NCI-H2029 treated with DMSO at 0.1 percent for 48 hours (cell line): Measurements from ENCODE around the gene MAGEA11.
"Not testable (repeated sequence)": the region's sequence is repeated elsewhere in the genome, so short reads cannot be mapped to it uniquely, and the experiment has no call there.

ENCODE experiments used
- DNase-seq: peaks from one replicate; lab custom pipeline; 2025; lab: John Stamatoyannopoulos, UW

The MAGEA11 gene, protein sequence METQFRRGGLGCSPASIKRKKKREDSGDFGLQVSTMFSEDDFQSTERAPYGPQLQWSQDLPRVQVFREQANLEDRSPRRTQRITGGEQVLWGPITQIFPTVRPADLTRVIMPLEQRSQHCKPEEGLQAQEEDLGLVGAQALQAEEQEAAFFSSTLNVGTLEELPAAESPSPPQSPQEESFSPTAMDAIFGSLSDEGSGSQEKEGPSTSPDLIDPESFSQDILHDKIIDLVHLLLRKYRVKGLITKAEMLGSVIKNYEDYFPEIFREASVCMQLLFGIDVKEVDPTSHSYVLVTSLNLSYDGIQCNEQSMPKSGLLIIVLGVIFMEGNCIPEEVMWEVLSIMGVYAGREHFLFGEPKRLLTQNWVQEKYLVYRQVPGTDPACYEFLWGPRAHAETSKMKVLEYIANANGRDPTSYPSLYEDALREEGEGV

DNA sequence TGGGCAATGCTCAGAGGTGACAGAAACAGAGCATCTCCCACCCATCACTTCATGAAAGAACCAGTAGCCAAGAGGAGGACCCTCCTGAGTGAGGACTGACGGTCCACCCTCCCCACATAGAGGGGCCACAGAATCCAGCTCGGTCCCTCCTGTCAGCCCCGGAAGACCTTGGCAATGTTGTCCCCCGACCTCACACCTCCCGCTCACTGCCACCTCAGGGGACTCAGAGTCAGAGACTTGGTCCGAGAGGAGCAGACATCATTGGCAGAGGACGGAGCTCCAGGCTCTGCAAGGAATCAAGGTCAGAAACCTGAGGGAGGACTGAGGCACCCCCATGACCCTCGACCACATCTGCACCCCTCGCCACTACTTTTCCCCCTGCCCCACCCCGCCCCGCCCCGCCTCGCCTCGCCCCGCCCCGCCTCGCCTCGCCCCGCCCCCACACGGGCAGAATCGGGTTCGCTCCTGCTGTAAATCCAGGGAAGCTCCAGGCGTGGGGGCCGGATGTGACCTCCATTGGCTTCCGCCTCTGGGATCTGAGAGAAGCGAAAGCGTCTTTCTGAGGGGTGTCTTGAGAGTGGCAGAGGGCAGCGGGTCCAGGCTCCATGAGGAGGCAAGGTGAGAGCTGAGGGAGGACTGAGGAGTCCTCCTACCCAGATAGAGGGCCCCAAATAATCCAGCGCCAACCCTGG lies at the start of gene MAGEA11:
MAGEA11 (plus strand) TSS at position 516 of the 692 bp plus-strand sequence. CDS start 1,100 bp downstream, outside the sequence.
- DNase-seq: no peak

GRCh38 chrX:149675088-149675487 lies 36.8 kb upstream of the MAGEA11 start:
- not testable (repeated sequence) for DNase-seq

DNA sequence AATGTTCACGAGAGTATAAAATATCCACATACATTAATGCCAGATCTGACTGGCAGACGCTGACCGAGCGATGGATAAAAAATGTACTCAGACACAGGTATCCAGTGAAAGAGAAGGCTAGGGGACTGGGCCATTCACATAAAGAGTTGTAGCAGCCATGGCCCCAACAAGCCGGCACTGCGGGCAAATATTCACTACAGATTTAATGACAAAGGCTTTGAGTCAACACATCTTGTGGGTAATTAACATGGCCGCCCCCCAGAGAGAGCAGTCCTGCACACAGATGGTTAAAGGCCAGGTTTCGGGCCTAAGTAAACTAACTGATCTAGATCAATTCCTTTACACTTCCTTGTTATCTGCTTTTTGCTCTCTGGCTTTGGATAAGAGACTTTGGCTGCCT lies 36.3 kb upstream of the MAGEA11 start:
- DNase-seq: not testable (repeated sequence)

DNA sequence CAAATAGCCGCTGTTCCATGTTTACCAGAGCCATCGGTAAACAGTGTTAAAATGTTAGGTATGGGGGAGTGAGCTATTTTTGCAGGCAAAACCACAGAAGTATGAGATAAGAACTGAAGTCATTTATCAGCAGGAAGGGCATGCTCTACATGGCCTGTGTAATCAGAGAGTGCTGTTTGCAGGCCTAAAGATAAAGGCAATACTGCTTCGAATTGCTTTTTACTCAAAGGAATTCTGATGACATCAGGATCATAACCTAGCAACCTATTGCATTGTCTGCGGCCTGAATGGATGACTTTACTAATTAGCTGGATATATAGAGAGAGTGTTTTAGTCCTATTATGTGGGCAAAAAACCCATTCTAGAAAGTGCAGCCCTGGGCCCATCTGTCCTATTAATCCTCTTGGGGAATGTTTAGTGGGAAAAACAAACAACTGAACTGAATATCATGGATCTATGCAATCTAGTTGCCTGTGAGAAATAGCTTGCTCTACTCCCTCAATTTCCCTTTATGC lies 32.6 kb upstream of the MAGEA11 start:
- not testable (repeated sequence) for DNase-seq

- DNase-seq: no peak
Measured at GRCh38 chrX:149681182-149681581, 30.7 kb upstream of the MAGEA11 start.

DNA sequence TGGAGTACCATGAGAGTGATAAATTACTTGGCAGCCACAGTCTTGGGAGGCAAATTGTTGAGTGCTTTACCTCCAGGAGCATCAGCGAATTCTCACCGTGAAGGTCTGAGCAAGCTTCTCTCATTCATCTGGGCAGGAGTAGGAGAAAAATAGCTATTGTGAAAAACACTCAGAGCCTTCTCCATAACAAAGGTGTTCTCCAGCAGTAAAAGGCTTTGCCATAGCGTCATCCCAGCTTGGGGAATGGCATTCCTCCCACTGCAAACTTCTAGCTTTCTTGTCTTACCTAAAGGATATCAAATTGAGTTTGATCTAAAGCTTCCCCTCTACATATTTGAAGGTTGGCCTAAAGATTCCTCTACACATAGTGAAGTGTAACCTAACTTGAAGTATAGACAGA lies 29.8 kb upstream of the MAGEA11 start:
- DNase-seq: no peak

DNA sequence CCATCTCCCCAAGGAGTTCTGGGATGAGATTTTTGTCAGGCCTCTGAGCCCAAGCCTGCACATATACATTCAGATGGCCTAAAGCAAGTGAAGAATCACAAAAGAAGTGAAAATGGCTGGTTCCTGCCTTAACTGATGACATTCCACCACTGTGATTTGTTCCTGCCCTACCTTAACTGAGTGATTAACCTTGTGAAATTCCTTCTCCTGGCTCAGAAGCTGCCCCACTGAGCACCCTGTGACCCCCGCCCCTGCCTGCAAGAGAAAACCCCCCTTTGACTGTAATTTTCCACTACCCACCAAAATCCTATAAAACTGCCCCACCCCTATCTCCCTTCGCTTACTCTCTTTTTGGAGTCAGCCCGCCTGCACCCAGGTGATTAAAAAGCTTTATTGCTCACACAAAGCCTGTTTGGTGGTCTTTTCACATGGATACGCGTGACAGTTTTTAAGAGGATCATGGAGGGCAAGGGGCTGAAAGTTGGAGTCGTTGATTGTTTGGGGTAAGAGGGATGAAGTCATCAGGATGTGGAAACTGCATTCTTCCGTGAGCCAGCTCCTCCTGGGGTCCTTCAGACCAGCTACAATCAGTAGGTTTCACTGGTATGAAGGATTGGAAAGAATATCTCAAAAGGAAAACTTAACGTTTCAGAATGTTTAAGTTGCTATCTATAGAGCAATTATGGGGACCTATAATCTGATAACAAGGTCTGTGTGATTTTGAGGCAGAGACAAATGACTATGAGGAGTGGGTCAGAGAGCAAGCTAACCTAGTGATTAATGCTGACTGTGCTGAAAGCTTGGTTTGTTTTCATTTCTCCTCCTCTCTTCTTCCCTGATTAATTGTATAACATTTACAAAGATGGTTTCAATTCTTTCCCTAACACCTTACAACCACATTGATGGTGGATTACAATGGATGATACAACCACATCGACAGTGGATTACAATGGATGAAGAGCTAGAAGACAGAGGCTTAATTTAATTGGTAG lies 28.6 kb upstream of the MAGEA11 start:
- DNase-seq: no peak

DNA sequence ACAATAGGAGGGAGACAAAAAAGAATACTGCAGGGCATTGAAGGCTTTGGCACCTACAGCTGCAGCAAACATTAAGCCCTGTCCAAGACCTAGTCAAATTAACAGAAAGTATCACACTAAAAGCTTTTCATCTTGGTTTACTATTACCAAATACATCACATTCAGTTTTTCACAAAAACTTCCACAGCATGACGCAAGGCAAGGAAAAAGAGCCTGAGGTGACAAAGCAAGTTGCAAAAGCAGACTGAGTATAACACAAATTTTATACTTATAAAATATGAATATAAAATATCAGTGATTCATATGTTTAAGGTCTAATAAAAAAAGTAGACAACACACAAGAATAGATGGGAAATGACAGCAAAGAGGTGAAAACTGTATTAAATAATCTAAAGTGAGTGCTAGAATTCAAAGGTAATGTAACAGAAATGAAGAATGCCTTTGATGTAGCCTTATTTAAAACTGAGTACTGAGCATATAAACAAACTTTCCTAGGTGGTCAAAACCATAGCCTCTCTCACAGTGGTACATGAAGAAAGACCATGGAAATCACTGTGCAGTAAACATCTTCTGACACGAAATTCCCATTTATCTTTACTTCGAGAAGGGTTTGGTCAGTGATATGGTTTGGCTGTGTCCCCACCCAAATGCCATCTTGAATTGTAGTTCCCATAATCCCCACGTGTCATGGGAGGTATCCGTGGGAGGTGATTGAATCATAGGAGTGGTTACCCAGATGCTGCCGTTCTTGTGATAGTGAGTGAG lies 27.7 kb upstream of the MAGEA11 start:
- no peak for DNase-seq

GRCh38 chrX:149687991-149688390 lies 23.9 kb upstream of the MAGEA11 start:
- DNase-seq: no peak

DNA sequence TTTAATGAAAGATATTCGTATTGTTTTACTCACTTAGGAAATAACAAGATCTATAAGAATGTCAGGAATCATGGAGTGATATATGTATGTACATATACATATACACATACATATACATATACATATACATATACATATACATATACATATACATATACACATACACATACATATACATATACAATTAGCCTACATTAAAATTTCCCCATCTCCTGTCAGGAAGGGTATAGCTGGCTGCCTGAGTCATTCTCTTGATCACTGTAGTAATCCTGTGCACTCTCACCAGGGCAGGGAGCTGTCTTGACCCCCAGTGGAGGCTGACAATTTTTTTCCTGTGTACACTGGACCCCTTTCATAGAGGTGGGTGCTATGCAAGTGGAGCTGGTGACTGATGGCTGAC lies 23.3 kb upstream of the MAGEA11 start:
- DNase-seq: no peak

DNA sequence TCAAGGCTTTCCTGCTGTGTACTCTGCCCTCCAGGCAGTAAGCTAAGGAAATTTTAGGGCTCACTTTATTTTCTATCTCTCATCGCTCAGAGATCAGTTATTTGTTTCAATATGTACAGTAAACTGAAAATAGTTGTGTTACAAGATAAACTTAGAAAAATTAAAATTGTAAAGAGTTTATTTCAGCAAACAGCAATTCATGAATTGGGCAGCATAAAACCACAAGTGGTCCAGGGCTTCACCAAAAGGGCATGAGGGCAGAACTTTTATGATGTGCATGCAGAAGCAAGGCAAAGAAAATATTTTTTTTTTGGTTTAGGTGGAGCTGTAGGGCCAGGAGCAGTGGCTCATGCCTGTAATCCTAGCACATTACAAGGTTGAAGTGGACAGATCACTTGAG lies 20.1 kb upstream of the MAGEA11 start:
- DNase-seq: no peak

- not testable (repeated sequence) for DNase-seq
Measured at GRCh38 chrX:149692686-149693272, 19.1 kb upstream of the MAGEA11 start.

- DNase-seq: no peak
Measured at GRCh38 chrX:149699761-149700160, 12.1 kb upstream of the MAGEA11 start.

GRCh38 chrX:149704664-149705063 lies 7.2 kb upstream of the MAGEA11 start:
- DNase-seq: no peak

DNA sequence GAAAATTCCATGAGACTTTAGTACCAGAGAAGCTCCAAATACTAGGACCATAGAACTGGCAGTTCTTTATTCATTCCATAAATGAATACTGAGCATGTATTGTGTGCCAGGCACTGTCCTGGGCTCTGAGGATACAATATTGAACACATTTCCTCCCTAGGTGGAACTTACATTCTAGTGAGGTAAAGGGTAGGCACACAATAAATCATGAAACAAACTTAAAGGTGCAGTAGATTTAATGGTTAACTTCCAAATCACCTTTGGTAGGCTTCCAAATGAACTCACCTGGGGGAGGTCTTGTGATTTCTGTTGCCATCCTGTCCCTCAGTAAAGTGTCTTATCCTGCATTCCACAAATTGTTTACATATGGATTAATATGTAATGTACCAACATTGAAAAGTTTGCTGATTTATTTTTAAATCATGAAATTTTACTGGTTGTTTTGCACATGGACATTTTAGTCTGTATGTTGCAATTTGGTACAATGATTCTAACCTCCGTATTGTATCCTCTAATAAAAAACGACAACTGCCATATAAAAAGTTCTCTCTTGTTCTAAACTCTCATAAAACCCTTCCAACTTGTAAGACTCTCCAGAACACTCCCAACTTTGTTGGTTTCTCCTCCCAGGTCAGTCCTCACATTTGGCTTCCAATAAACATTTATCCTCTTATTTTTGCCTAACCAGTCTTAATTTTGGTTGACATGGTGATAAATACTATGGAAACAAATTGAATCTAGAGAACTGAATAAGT lies 4.5 kb upstream of the MAGEA11 start:
- DNase-seq: no peak

- DNase-seq: no peak
Measured at GRCh38 chrX:149712831-149713230, 971 bp downstream of the MAGEA11 start.

GRCh38 chrX:149713279-149714050 lies 1.6 kb downstream of the MAGEA11 start:
- no peak for DNase-seq

DNA sequence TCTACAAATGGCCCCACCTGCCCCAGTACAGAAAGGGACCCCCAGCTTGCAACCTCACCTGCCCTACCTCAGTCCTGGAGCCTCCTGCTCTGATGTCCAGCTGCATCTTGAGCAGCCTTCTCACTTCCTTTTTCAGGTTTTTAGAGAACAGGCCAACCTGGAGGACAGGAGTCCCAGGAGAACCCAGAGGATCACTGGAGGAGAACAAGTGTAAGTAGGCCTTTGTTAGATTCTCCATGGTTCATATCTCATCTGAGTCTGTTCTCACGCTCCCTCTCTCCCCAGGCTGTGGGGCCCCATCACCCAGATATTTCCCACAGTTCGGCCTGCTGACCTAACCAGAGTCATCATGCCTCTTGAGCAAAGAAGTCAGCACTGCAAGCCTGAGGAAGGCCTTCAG lies 3.6 kb downstream of the MAGEA11 start:
- no peak for DNase-seq

- no peak for DNase-seq
Measured at GRCh38 chrX:149716632-149717031, 4.8 kb downstream of the MAGEA11 start.
